CD14-positive monocyte (primary cell): Measurements from ENCODE around the gene PKP2. TPM values are rescaled to one million over a fixed set of nuclear protein-coding genes. Genes with fewer than 3 reads are reported as not detected.

ENCODE experiments used
- DNase-seq, 3 donors: peaks; one replicate each; pipeline ENCODE4 v3.0.0-alpha.2; 2011 to 2022
- H2AFZ ChIP-seq: 2 replicates; pipeline ENCODE4 v1.6.0; 2012; ENCODE audit warnings: mild to moderate bottlenecking, low read depth, low read length, inconsistent platforms; ENCODE audit not compliant: insufficient read depth, poor library complexity, severe bottlenecking
- H3K27ac ChIP-seq, 2 donors: 1 replicate in 1 of 2; 2 replicates in 1 of 2; pipeline ENCODE4 v1.5.1; 2012 to 2013; ENCODE audit warnings: low read length in 2 of 2, control low read depth in 1 of 2, inconsistent platforms in 1 of 2, low read depth in 1 of 2, mild to moderate bottlenecking in 1 of 2
- H3K27me3 ChIP-seq, 2 donors: one replicate each; pipeline versions ENCODE4 v1.6.0 to v1.6.1; 2011 to 2013; ENCODE audit warnings: low read length in 2 of 2; ENCODE audit not compliant: control insufficient read depth in 2 of 2, insufficient read depth in 2 of 2
- H3K36me3 ChIP-seq, 2 donors: replicated peaks in 1 of 2; 1 replicate in 1 of 2; 2 replicates in 1 of 2; pipeline versions ENCODE4 v1.5.1 to v1.6.1; 2012 to 2013; ENCODE audit warnings: low read length in 2 of 2, control low read depth in 1 of 2, inconsistent platforms in 1 of 2, mild to moderate bottlenecking in 1 of 2; ENCODE audit not compliant: insufficient read depth in 2 of 2, control insufficient read depth in 1 of 2
- H3K4me1 ChIP-seq, 2 donors: 1 replicate in 1 of 2; 2 replicates in 1 of 2; pipeline versions ENCODE4 v1.5.1 to v1.6.1; 2012 to 2013; ENCODE audit warnings: low read length in 2 of 2, control low read depth in 1 of 2, inconsistent platforms in 1 of 2, mild to moderate bottlenecking in 1 of 2, moderate library complexity in 1 of 2; ENCODE audit not compliant: insufficient read depth in 2 of 2, control insufficient read depth in 1 of 2
- H3K4me2 ChIP-seq: replicated peaks from 2 replicates; pipeline ENCODE3; 2012; ENCODE audit warnings: low read length, moderate library complexity, mild to moderate bottlenecking; ENCODE audit not compliant: poor library complexity, severe bottlenecking; ENCODE audit errors: extremely low read depth
- H3K4me3 ChIP-seq, 3 experiments: fragments of 200-600 bp in 1 of 3; sonication (generic) in 1 of 3; replicated peaks in 1 of 3; 1 replicate in 2 of 3; 2 replicates in 1 of 3; pipeline ENCODE4 v1.5.1; 2011 to 2013; ENCODE audit warnings: low read length in 3 of 3, mild to moderate bottlenecking in 3 of 3, control low read depth in 2 of 3, low read depth in 2 of 3, inconsistent platforms in 1 of 3, moderate library complexity in 1 of 3
- H3K79me2 ChIP-seq: 2 replicates; pipeline ENCODE4 v1.6.0; 2012; ENCODE audit warnings: mild to moderate bottlenecking, control low read depth, inconsistent platforms, low read length, moderate library complexity; ENCODE audit not compliant: insufficient read depth
- H3K9ac ChIP-seq: 2 replicates; pipeline ENCODE4 v1.6.0; 2017; ENCODE audit warnings: low read length, mild to moderate bottlenecking; ENCODE audit not compliant: insufficient read depth, poor library complexity, severe bottlenecking
- H3K9me3 ChIP-seq, 2 donors: replicated peaks in 1 of 2; 1 replicate in 1 of 2; 2 replicates in 1 of 2; pipeline versions ENCODE4 v1.5.1 to v1.6.1; 2012 to 2013; ENCODE audit warnings: low read length in 2 of 2, control low read depth in 1 of 2; ENCODE audit not compliant: control insufficient read depth in 1 of 2, insufficient read depth in 1 of 2
- H4K20me1 ChIP-seq: 2 replicates; pipeline ENCODE4 v1.6.0; 2012; ENCODE audit warnings: mild to moderate bottlenecking, low read length, control low read depth, moderate library complexity; ENCODE audit not compliant: insufficient read depth
- H3K27ac Mint-ChIP-seq, 7 donors: one replicate each; pipeline ENCODE4 v1.8.0; 2020; ENCODE audit warnings: mild to moderate bottlenecking in 7 of 7, mixed read lengths in 7 of 7, moderate library complexity in 6 of 7, inconsistent platforms in 2 of 7
- H3K27me3 Mint-ChIP-seq, 3 donors: one replicate each; pipeline ENCODE4 v1.8.0; 2021 to 2022; ENCODE audit warnings: low read depth in 3 of 3, mild to moderate bottlenecking in 3 of 3, mixed read lengths in 3 of 3, moderate library complexity in 3 of 3, inconsistent platforms in 1 of 3
- H3K36me3 Mint-ChIP-seq, 2 donors: one replicate each; pipeline ENCODE4 v1.8.0; 2020; ENCODE audit warnings: mixed read lengths in 2 of 2, inconsistent platforms in 1 of 2, mild to moderate bottlenecking in 1 of 2
- H3K4me1 Mint-ChIP-seq: one replicate; pipeline ENCODE4 v1.8.0; 2020; ENCODE audit warnings: mild to moderate bottlenecking, mixed read lengths
- H3K4me3 Mint-ChIP-seq, 2 donors: one replicate each; pipeline ENCODE4 v1.8.0; 2020; ENCODE audit warnings: mild to moderate bottlenecking in 2 of 2, mixed read lengths in 2 of 2, moderate library complexity in 1 of 2
- H3K9me3 Mint-ChIP-seq, 7 donors: one replicate each; pipeline ENCODE4 v1.8.0; 2020 to 2022; ENCODE audit warnings: mixed read lengths in 7 of 7, mild to moderate bottlenecking in 6 of 7, moderate library complexity in 6 of 7, inconsistent platforms in 2 of 7
- WGBS: methylation state at CpG from one replicate; pipeline ENCODE4 v1.1.5; 2013; ENCODE audit warnings: missing lambda C conversion rate; ENCODE audit not compliant: insufficient coverage; 5-methylcytosine and 5-hydroxymethylcytosine counted together
- intact Hi-C, 2 donors: fragments of 100-400 bp; cut with micrococcal nuclease; formaldehyde crosslinking; loops; one replicate each; pipeline versions ENCODE4 v1.15.0 to v1.15.1; 2023
- polyA plus RNA-seq, 3 donors: library from polyadenylated mRNA; depleted of rRNA in 1 of 3; unstranded in 2 of 3; stranded (reverse) in 1 of 3; fragments of 300-500 nt in 2 of 3; fragments of >200 nt in 1 of 3; fragmentation: Illumina TruSeq in 2 of 3; gene quantifications; 1 replicate in 2 of 3; 2 replicates in 1 of 3; pipeline ENCODE4 v1.2.3, GENCODE V29; 2012 to 2021
- TF ChIP-seq, protein P1 (sequence below): fragments of 200-600 bp; IDR thresholded peaks from one replicate; pipeline ENCODE4 v1.8.0; 2022; ENCODE audit warnings: antibody characterized with exemption, mild to moderate bottlenecking

Gene PKP2
- polyA plus RNA-seq, 3 donors: 0.95 to 3.1 (median 2.9) TPM

DNA sequence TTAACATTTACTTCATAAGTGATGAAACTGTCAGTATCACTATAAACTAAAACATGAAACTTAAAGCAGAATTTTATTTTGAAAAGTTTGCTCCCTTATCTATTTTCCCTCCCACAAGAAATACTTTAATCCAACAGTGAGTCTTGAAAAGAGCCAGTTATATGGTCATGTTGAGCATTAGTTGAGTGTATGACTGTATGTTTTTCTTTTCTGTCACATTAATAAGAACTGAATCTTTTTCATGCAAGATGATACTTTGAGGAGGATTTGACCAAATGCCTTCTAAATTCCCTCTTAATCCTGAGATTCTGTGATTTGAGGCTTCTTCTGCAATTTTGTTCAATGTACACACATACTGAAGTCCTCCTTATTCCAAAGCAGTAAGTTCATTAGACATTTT lies 107.1 kb downstream of the PKP2 start:
- no peaks in the 10 kb centered on the region for H3K27me3 ChIP-seq
- H3K36me3 ChIP-seq: no peaks in the 10 kb centered on the region
- intact Hi-C loops: no loop called here
- Mint-ChIP-seq H3K9me3 (peaks cover 0 to 4% (median 3%) of the 10 kb centered on the region in 7 donors), H3K27me3 (no peaks in the 10 kb centered on the region), H3K4me3 (no peak overlapping the region), H3K36me3 (peaks cover 0 to 2% of the 10 kb centered on the region in 2 donors), H3K27ac (no peak overlapping the region), H3K4me1 (no peaks in the 10 kb centered on the region)
- H3K4me2 ChIP-seq: no peak overlapping the region
- H4K20me1 ChIP-seq: no peaks in the 10 kb centered on the region
- no peaks in the 10 kb centered on the region for H3K79me2 ChIP-seq
- TF ChIP-seq, protein P1, sequence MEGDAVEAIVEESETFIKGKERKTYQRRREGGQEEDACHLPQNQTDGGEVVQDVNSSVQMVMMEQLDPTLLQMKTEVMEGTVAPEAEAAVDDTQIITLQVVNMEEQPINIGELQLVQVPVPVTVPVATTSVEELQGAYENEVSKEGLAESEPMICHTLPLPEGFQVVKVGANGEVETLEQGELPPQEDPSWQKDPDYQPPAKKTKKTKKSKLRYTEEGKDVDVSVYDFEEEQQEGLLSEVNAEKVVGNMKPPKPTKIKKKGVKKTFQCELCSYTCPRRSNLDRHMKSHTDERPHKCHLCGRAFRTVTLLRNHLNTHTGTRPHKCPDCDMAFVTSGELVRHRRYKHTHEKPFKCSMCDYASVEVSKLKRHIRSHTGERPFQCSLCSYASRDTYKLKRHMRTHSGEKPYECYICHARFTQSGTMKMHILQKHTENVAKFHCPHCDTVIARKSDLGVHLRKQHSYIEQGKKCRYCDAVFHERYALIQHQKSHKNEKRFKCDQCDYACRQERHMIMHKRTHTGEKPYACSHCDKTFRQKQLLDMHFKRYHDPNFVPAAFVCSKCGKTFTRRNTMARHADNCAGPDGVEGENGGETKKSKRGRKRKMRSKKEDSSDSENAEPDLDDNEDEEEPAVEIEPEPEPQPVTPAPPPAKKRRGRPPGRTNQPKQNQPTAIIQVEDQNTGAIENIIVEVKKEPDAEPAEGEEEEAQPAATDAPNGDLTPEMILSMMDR: no peak
- no peak overlapping the region for H2AFZ ChIP-seq
- DNase-seq: no peak
- H3K4me3 ChIP-seq: no peak overlapping the region
- H3K9me3 ChIP-seq: no peaks in the 10 kb centered on the region
- H3K27ac ChIP-seq: no peak overlapping the region
- H3K4me1 ChIP-seq: no peaks in the 10 kb centered on the region
- H3K9ac ChIP-seq: no peak overlapping the region

DNA sequence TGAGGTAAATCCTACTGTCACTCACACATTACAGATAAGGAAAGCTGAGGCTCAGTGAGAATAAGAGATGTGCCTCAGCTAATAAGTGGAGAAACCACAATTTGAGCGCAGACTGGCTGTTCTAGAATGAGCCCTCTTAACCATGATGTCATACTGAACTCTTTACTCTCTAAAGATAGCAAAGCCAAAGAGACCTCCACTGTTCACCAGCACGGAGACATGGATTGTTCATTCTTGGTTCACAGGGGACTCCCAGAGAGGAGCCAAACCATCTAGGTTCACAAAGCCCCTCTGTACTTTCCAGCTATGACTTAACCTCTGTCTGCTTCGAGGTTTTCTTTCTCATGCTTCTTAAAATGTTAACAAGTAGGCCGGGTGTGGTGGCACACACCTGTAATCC lies 108.2 kb downstream of the PKP2 start:
- no peak overlapping the region for H3K4me2 ChIP-seq
- no peaks in the 10 kb centered on the region for H3K36me3 ChIP-seq
- H3K27me3 ChIP-seq: no peaks in the 10 kb centered on the region
- no peak overlapping the region for H2AFZ ChIP-seq
- no peaks in the 10 kb centered on the region for H3K79me2 ChIP-seq
- WGBS: 93% methylated on average over 3 of the region's 4 CpGs
- TF ChIP-seq, protein P1: no peak
- Mint-ChIP-seq H3K36me3 (peaks cover 0 to 2% of the 10 kb centered on the region in 2 donors), H3K4me3 (no peak overlapping the region), H3K9me3 (peaks cover 0 to 4% (median 3%) of the 10 kb centered on the region in 7 donors), H3K27me3 (no peaks in the 10 kb centered on the region), H3K27ac (no peak overlapping the region), H3K4me1 (no peaks in the 10 kb centered on the region)
- no peak for DNase-seq
- intact Hi-C loops: no loop called here
- H3K9me3 ChIP-seq: no peaks in the 10 kb centered on the region
- H3K4me3 ChIP-seq: no peak overlapping the region
- H3K4me1 ChIP-seq: no peaks in the 10 kb centered on the region
- no peak overlapping the region for H3K9ac ChIP-seq
- no peak overlapping the region for H3K27ac ChIP-seq
- no peaks in the 10 kb centered on the region for H4K20me1 ChIP-seq
